Activated CD4-positive, alpha-beta memory T cell treated with anti-CD3 and anti-CD28 coated beads, Interleukin-2, amount 10 ng/mL, durations not matched to agents 7 days and 5 days (primary cell): ENCODE results near the gene PTPRN. TPM values are rescaled to one million over a fixed set of nuclear protein-coding genes. Genes with fewer than 3 reads are reported as not detected.
A peak's percentile ranks its signal among the peaks of the same experiment; 100 is the strongest.

Experiments used
- CTCF ChIA-PET: fragments of 350-600 bp; sonication (Branson Sonifier 250); formaldehyde crosslinking; loops from one replicate; lab custom pipeline; 2021; ENCODE audit warnings: antibody characterized with exemption, inconsistent platforms; lab: Charles Lee
- POLR2A ChIA-PET: fragments of 350-600 bp; sonication (Branson Sonifier 250); formaldehyde crosslinking; loops from one replicate; lab custom pipeline; 2021; ENCODE audit warnings: antibody characterized with exemption; lab: Charles Lee
- DNase-seq: peaks from one replicate; pipeline ENCODE4 v3.0.0-alpha.2; 2020
- H3K27ac Mint-ChIP-seq: one replicate; pipeline ENCODE4 v1.8.0; 2021; ENCODE audit warnings: mild to moderate bottlenecking, mixed read lengths
- H3K27me3 Mint-ChIP-seq: one replicate; pipeline ENCODE4 v1.8.0; 2021; ENCODE audit warnings: mixed read lengths
- H3K36me3 Mint-ChIP-seq: one replicate; pipeline ENCODE4 v1.8.0; 2021; ENCODE audit warnings: low read depth, mixed read lengths
- H3K4me1 Mint-ChIP-seq: one replicate; pipeline ENCODE4 v1.8.0; 2021; ENCODE audit warnings: mixed read lengths
- H3K4me3 Mint-ChIP-seq: one replicate; pipeline ENCODE4 v1.8.0; 2021; ENCODE audit warnings: mild to moderate bottlenecking, mixed read lengths
- H3K9me3 Mint-ChIP-seq: one replicate; pipeline ENCODE4 v1.8.0; 2021; ENCODE audit warnings: mixed read lengths
- total RNA-seq, 2 experiments: library from RNA; stranded (reverse); gene quantifications; one replicate each; pipeline ENCODE4 v1.2.3, GENCODE V29; 2021

The PTPRN gene
- total RNA-seq, 2 experiments from 2014 or later, result 0.28 to 0.33 TPM

- H3K4me3 Mint-ChIP-seq, result peak within 1 kb of the TSS; percentile 100
- H3K9me3 Mint-ChIP-seq, result no peaks in the 10 kb centered on the region
- ChIA-PET POLR2A (interaction anchor here (0.7 to 15.2 kb wide), 25 partner anchors 8 to 854 kb away, joined by 3 to 425 read pairs (median 7); partner anchors contain the start of genes ABCB6, ANKZF1, ATG9A and BCS1L), CTCF (interaction anchor here (1.0 to 9.7 kb wide), 12 partner anchors 8 to 196 kb away, joined by 3 to 120 read pairs (median 6); partner anchors contain the start of genes ANKZF1, ATG9A, CNPPD1 and DNAJB2)
- H3K4me1 Mint-ChIP-seq, result peaks cover 47% of the 10 kb centered on the region
- H3K36me3 Mint-ChIP-seq, result peaks cover 44% of the 10 kb centered on the region
- peaks cover 2% of the 10 kb centered on the region for H3K27me3 Mint-ChIP-seq
- peak within 1 kb of the TSS; percentile 81 for H3K27ac Mint-ChIP-seq
- peak; percentile 92 for DNase-seq
Measured at GRCh38 chr2:219253753-219254589, 55.2 kb downstream of the PTPRN start, which contains the start of gene TUBA4A. Gene TUBA4A (minus strand): TSS chr2:219253918. CDS start chr2:219253858, 60 bp downstream.

GRCh38 chr2:219252900-219253752 lies 56.1 kb downstream of the PTPRN start, which contains the start of gene TUBA4B:
Gene TUBA4B (plus strand): TSS chr2:219253243. CDS start chr2:219253408, 165 bp downstream.
- peak within 1 kb of the TSS; percentile 100 for H3K4me3 Mint-ChIP-seq
- peaks cover 53% of the 10 kb centered on the region for H3K36me3 Mint-ChIP-seq
- peaks cover 56% of the 10 kb centered on the region for H3K4me1 Mint-ChIP-seq
- CTCF ChIA-PET, result interaction anchor here (0.6 to 9.7 kb wide), 12 partner anchors 8 to 112 kb away, joined by 3 to 120 read pairs (median 6); partner anchors contain the start of genes ANKZF1, ATG9A, DNAJB2 and GLB1L
- H3K27ac Mint-ChIP-seq, result peak within 1 kb of the TSS; percentile 81
- POLR2A ChIA-PET, result interaction anchor here (0.6 to 15.2 kb wide), 26 partner anchors 8 to 594 kb away, joined by 3 to 425 read pairs (median 8); partner anchors contain the start of genes ABCB6, ANKZF1, ATG9A and BCS1L
- no peaks in the 10 kb centered on the region for H3K27me3 Mint-ChIP-seq
- peak; percentile 78 for DNase-seq
- no peaks in the 10 kb centered on the region for H3K9me3 Mint-ChIP-seq

DNA sequence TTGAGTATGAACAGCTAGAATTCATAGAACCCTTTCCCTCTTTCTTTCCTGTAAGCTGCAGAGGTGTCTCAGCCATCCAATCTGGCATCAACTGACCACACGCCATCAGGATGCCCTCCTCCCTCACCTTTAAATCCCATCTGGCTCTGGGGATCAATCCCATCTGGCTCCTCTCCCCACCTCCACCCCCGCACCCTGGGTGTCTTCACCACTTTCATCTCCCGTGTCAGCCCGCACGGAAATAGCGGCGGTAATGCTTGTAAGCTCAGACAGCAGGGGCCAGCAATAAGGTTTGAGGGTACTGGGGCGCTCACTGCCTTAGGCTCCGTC lies 56.7 kb downstream of the PTPRN start:
- ChIA-PET POLR2A (interaction anchor here (0.6 to 15.2 kb wide), 20 partner anchors 8 to 225 kb away, joined by 3 to 425 read pairs (median 15); partner anchors contain the start of genes ABCB6, ANKZF1, ATG9A and CNPPD1), CTCF (interaction anchor here (0.6 to 9.7 kb wide), 7 partner anchors 9 to 111 kb away, joined by 3 to 120 read pairs (median 5); partner anchors contain the start of genes ANKZF1 and ATG9A)
- peak overlapping the region; percentile 100 for H3K4me3 Mint-ChIP-seq
- DNase-seq, result no peak
- no peaks in the 10 kb centered on the region for H3K9me3 Mint-ChIP-seq
- H3K27ac Mint-ChIP-seq, result peak overlapping the region; percentile 81
- peaks cover 61% of the 10 kb centered on the region for H3K4me1 Mint-ChIP-seq
- H3K36me3 Mint-ChIP-seq, result peaks cover 59% of the 10 kb centered on the region
- no peaks in the 10 kb centered on the region for H3K27me3 Mint-ChIP-seq

GRCh38 chr2:219252084-219252483 lies 57.1 kb downstream of the PTPRN start:
- H3K4me1 Mint-ChIP-seq, result peaks cover 66% of the 10 kb centered on the region
- no peaks in the 10 kb centered on the region for H3K9me3 Mint-ChIP-seq
- POLR2A ChIA-PET, result interaction anchor here (0.7 to 15.2 kb wide), 14 partner anchors 8 to 136 kb away, joined by 3 to 425 read pairs (median 36); partner anchors contain the start of genes ABCB6, ANKZF1, ATG9A and CNPPD1
- H3K27me3 Mint-ChIP-seq, result no peaks in the 10 kb centered on the region
- peak overlapping the region; percentile 81 for H3K27ac Mint-ChIP-seq
- CTCF ChIA-PET, result interaction anchor here (0.6 to 9.7 kb wide), 8 partner anchors 10 to 222 kb away, joined by 3 to 120 read pairs (median 4); partner anchors contain the start of genes ANKZF1 and ATG9A
- peak; percentile 46 for DNase-seq
- H3K4me3 Mint-ChIP-seq, result peak overlapping the region; percentile 100
- H3K36me3 Mint-ChIP-seq, result peaks cover 63% of the 10 kb centered on the region

- Mint-ChIP-seq H3K27ac (peak overlapping the region; percentile 81), H3K4me1 (peaks cover 70% of the 10 kb centered on the region), H3K4me3 (peak overlapping the region; percentile 100), H3K27me3 (no peaks in the 10 kb centered on the region), H3K9me3 (no peaks in the 10 kb centered on the region), H3K36me3 (peaks cover 68% of the 10 kb centered on the region)
- ChIA-PET POLR2A (interaction anchor here (2.9 to 15.2 kb wide), 9 partner anchors 8 to 93 kb away, joined by 17 to 425 read pairs (median 63); partner anchors contain the start of genes ABCB6, ANKZF1, ATG9A and CNPPD1), CTCF (interaction anchor here (1.0 to 9.7 kb wide), 4 partner anchors 10 to 222 kb away, joined by 3 to 120 read pairs (median 6); partner anchors contain the start of genes ANKZF1 and ATG9A)
- DNase-seq, result no peak
Measured at GRCh38 chr2:219251656-219252055, 57.5 kb downstream of the PTPRN start.

DNA sequence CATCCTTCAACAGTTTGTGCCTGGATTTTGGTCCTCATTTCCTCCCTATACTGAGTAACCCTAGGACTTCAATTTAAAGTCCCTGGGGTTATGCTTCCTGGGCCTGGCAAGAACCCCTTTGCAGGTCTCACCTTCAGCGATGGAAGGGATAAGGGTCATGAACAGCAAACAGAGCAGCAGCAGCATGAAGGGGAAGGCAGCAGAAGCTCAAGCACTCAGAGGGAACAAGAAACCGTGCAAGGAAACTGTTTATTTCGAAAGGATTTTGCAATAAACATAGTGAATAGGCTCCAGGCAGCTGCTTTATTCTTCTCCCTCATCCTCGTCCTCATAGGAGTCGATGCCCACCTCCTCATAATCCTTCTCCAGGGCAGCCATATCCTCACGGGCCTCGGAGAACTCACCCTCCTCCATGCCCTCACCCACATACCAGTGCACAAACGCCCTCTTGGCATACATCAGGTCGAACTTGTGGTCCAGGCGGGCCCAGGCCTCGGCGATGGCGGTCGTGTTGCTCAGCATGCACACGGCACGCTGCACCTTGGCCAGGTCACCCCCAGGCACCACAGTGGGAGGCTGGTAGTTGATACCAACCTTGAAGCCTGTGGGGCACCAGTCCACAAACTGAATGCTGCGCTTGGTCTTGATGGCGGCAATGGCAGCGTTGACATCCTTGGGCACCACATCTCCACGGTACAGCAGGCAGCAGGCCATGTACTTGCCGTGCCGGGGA lies 59.0 kb downstream of the PTPRN start:
- no peak for DNase-seq
- H3K27me3 Mint-ChIP-seq, result no peaks in the 10 kb centered on the region
- CTCF ChIA-PET, result interaction anchor here (1.2 to 9.7 kb wide), 7 partner anchors 21 to 90 kb away, joined by 4 to 120 read pairs (median 4); partner anchors contain the start of genes ANKZF1, ATG9A, CNPPD1 and DNAJB2
- peaks cover 74% of the 10 kb centered on the region for H3K4me1 Mint-ChIP-seq
- peak overlapping the region; percentile 100 for H3K4me3 Mint-ChIP-seq
- H3K9me3 Mint-ChIP-seq, result no peaks in the 10 kb centered on the region
- peak overlapping the region; percentile 81 for H3K27ac Mint-ChIP-seq
- H3K36me3 Mint-ChIP-seq, result peaks cover 73% of the 10 kb centered on the region
- POLR2A ChIA-PET, result interaction anchor here (1.0 to 15.2 kb wide), 9 partner anchors 17 to 853 kb away, joined by 3 to 425 read pairs (median 19); partner anchors contain the start of genes ABCB6, ANKZF1, ATG9A and CNPPD1

- Mint-ChIP-seq H3K4me3 (peak overlapping the region; percentile 100), H3K27ac (peak overlapping the region; percentile 81), H3K4me1 (peaks cover 77% of the 10 kb centered on the region), H3K9me3 (no peaks in the 10 kb centered on the region), H3K36me3 (peaks cover 73% of the 10 kb centered on the region), H3K27me3 (no peaks in the 10 kb centered on the region)
- ChIA-PET CTCF (interaction anchor here (1.1 to 9.7 kb wide), 8 partner anchors 20 to 89 kb away, joined by 3 to 120 read pairs (median 4); partner anchors contain the start of genes ANKZF1, ATG9A, CNPPD1 and DNAJB2), POLR2A (interaction anchor here (1.0 to 15.2 kb wide), 10 partner anchors 17 to 853 kb away, joined by 3 to 425 read pairs (median 8); partner anchors contain the start of genes ABCB6, ANKZF1, ATG9A and CNPPD1)
- DNase-seq, result peak; percentile 66
Measured at GRCh38 chr2:219249203-219249980, 59.8 kb downstream of the PTPRN start.

- ChIA-PET CTCF (interaction anchor here (1.0 to 9.7 kb wide), 7 partner anchors 11 to 89 kb away, joined by 3 to 120 read pairs (median 4); partner anchors contain the start of genes ANKZF1, ATG9A, DNAJB2 and NHEJ1), POLR2A (interaction anchor here (0.7 to 15.2 kb wide), 10 partner anchors 16 to 90 kb away, joined by 3 to 425 read pairs (median 8); partner anchors contain the start of genes ABCB6, ANKZF1, ATG9A and CNPPD1)
- Mint-ChIP-seq H3K36me3 (peaks cover 73% of the 10 kb centered on the region), H3K9me3 (no peaks in the 10 kb centered on the region), H3K4me1 (peaks cover 81% of the 10 kb centered on the region), H3K27ac (peak overlapping the region; percentile 81), H3K4me3 (peak overlapping the region; percentile 100), H3K27me3 (no peaks in the 10 kb centered on the region)
- DNase-seq, result no peak
Measured at GRCh38 chr2:219248845-219249202, 60.4 kb downstream of the PTPRN start.

GRCh38 chr2:219247678-219248642 lies 61.2 kb downstream of the PTPRN start:
- Mint-ChIP-seq H3K36me3 (peaks cover 69% of the 10 kb centered on the region), H3K4me1 (peaks cover 87% of the 10 kb centered on the region), H3K27ac (peak overlapping the region; percentile 81), H3K27me3 (no peaks in the 10 kb centered on the region), H3K9me3 (no peaks in the 10 kb centered on the region), H3K4me3 (peak overlapping the region; percentile 100)
- peak; percentile 76 for DNase-seq
- CTCF ChIA-PET, result interaction anchor here (0.8 to 9.7 kb wide), 8 partner anchors 12 to 52 kb away, joined by 3 to 120 read pairs (median 4); partner anchors contain the start of genes ANKZF1, ATG9A and DNAJB2
- POLR2A ChIA-PET, result interaction anchor here (0.6 to 15.2 kb wide), 13 partner anchors 15 to 1018 kb away, joined by 3 to 425 read pairs (median 5); partner anchors contain the start of genes ABCB6, ANKZF1, ATG9A and CNPPD1
